ENCODE results near the gene SPATS2L. TPM values are rescaled to one million over a fixed set of nuclear protein-coding genes. Genes with fewer than 3 reads are reported as not detected.
A peak's percentile ranks its signal among the peaks of the same experiment; 100 is the strongest.

SPATS2L gene
- total and polyA plus RNA-seq, 2 of the 13 experiments (the other 11 are each of a cell fraction or from before 2014, with no cell fraction given): 154 to 212 TPM

GRCh38 chr2:200302940-200303727 lies 3.4 kb upstream of the SPATS2L start (continued):
- TF ChIP-seq KLF16 (CRISPR knock-in tag; IDR thresholded peaks at IDR 0.05) (peak in 1 of 2 experiments; percentile 81; a peak in 2 of 4 replicates), ZNF576 (CRISPR knock-in tag; IDR thresholded peaks at IDR 0.05) (no peak), RBFOX2 (IDR thresholded peaks at IDR 0.05; ENCODE audit: low read depth, low read length) (peak; percentile 49; the same call in 1 of the 2 replicates), ZNF253 (CRISPR knock-in tag; IDR thresholded peaks at IDR 0.05; ENCODE audit: borderline replicate concordance) (no peak), ZNF160 (CRISPR knock-in tag; IDR thresholded peaks at IDR 0.05) (no peak), FOXM1 (CRISPR knock-in tag; IDR thresholded peaks at IDR 0.05) (no peak), ZNF503 (CRISPR knock-in tag; IDR thresholded peaks at IDR 0.05) (peak; percentile 96), HIVEP1 (CRISPR knock-in tag; IDR thresholded peaks at IDR 0.05) (no peak), ZNF567 (CRISPR knock-in tag; IDR thresholded peaks at IDR 0.05; ENCODE audit: borderline replicate concordance) (0 out of 2 replicates have a peak, but pooled peaks have one; percentile 30), ZSCAN25 (CRISPR knock-in tag; IDR thresholded peaks at IDR 0.05) (no peak; the same call in 1 of the 2 replicates), ZNF710 (CRISPR knock-in tag; IDR thresholded peaks at IDR 0.05; ENCODE audit: borderline replicate concordance) (peak; percentile 91; the same call in 1 of the 2 replicates), HOXA3 (CRISPR knock-in tag; IDR thresholded peaks at IDR 0.05) (peak; percentile 71), HMGXB4 (CRISPR knock-in tag; IDR thresholded peaks at IDR 0.05; ENCODE audit: borderline replicate concordance in 1 of 2, low read depth in 1 of 2) (peak; percentile 26 to 46; a peak in 2 of 4 replicates), JDP2 (CRISPR knock-in tag; IDR thresholded peaks at IDR 0.05; ENCODE audit: borderline replicate concordance) (no peak; the same call in 1 of the 2 replicates), NFYC (CRISPR knock-in tag; IDR thresholded peaks at IDR 0.05) (peak; percentile 80), ZKSCAN1 (IDR thresholded peaks at IDR 0.05; ENCODE audit: low read length) (no peak; the same call in 1 of the 2 replicates), RBM22 (optimal IDR thresholded peaks at IDR 0.05; ENCODE audit: low read length) (no peak), ZNF557 (CRISPR knock-in tag; IDR thresholded peaks at IDR 0.05) (no peak), CBX5 (CRISPR knock-in tag; IDR thresholded peaks at IDR 0.05; ENCODE audit: borderline replicate concordance) (peak; percentile 73; the same call in 1 of the 2 replicates), ZNF12 (CRISPR knock-in tag; IDR thresholded peaks at IDR 0.05) (peak; percentile 55; the same call in 1 of the 2 replicates), SNAI1 (CRISPR knock-in tag; IDR thresholded peaks at IDR 0.05; ENCODE audit: borderline replicate concordance) (no peak), NFE2L1 (CRISPR knock-in tag; IDR thresholded peaks at IDR 0.05; ENCODE audit: borderline replicate concordance) (no peak), HDAC2 (CRISPR knock-in tag; IDR thresholded peaks at IDR 0.05) (peak; percentile 95), ZNF205 (CRISPR knock-in tag; IDR thresholded peaks at IDR 0.05) (peak; percentile 85)
